Activated naive CD4-positive, alpha-beta T cell treated with anti-CD3 and anti-CD28 coated beads, Interleukin-2, amount 50 U/mL, for 24 hours (primary cell): Measurements from ENCODE around the gene UFL1.
"Not testable (repeated sequence)": the region's sequence is repeated elsewhere in the genome, so short reads cannot be mapped to it uniquely, and the experiment has no call there.

ENCODE experiments used
- H3K27ac Mint-ChIP-seq: one replicate; pipeline ENCODE4 v1.8.0; 2021; ENCODE audit warnings: mild to moderate bottlenecking, mixed read lengths
- H3K27me3 Mint-ChIP-seq: one replicate; pipeline ENCODE4 v1.8.0; 2021; ENCODE audit warnings: mixed read lengths
- H3K36me3 Mint-ChIP-seq: one replicate; pipeline ENCODE4 v1.8.0; 2021; ENCODE audit warnings: mixed read lengths
- H3K4me1 Mint-ChIP-seq: one replicate; pipeline ENCODE4 v1.8.0; 2021; ENCODE audit warnings: mixed read lengths
- H3K4me3 Mint-ChIP-seq: one replicate; pipeline ENCODE4 v1.8.0; 2021; ENCODE audit warnings: mild to moderate bottlenecking, mixed read lengths
- H3K9me3 Mint-ChIP-seq: one replicate; pipeline ENCODE4 v1.8.0; 2021; ENCODE audit warnings: mixed read lengths

Gene UFL1

GRCh38 chr6:96521644-96522464 is at the start of gene UFL1:
TSS of gene UFL1 (plus strand) at chr6:96521806. CDS start at chr6:96521874, 68 bp downstream.
- H3K9me3 Mint-ChIP-seq = no peaks in the 10 kb centered on the region
- peaks cover 37% of the 10 kb centered on the region for H3K4me1 Mint-ChIP-seq
- peak within 1 kb of the TSS; percentile 99 for H3K27ac Mint-ChIP-seq
- no peaks in the 10 kb centered on the region for H3K27me3 Mint-ChIP-seq
- peak within 1 kb of the TSS; percentile 99 for H3K4me3 Mint-ChIP-seq
- H3K36me3 Mint-ChIP-seq = peaks cover 7% of the 10 kb centered on the region

- H3K4me3 Mint-ChIP-seq, H3K36me3 Mint-ChIP-seq, H3K4me1 Mint-ChIP-seq, H3K27ac Mint-ChIP-seq, H3K27me3 Mint-ChIP-seq: not testable (repeated sequence)
- H3K9me3 Mint-ChIP-seq = peaks cover 11% of the 10 kb centered on the region
These were observed 49.3 kb upstream of the UFL1 start for GRCh38 chr6:96472291-96472690.

DNA sequence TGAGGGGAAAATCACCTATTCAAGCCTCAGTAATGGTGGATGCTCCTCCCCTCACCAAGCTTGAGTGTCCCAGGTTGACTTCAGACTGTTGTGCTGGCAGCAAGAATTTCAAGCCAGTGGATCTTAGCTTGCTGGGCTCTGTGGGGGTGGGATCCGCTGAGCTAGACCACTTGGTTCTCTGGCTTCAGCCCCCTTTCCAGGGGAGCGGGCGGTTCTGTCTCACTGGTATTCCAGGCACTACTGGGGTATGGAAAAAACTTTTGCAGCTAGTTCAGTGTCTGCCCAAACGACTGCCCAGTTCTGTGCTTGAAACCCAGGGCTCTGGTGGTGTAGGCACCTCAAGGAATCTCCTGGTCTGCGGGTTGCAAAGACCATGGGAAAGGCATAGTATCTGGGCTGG is 42.9 kb upstream of the UFL1 start:
- peaks cover 37% of the 10 kb centered on the region for H3K9me3 Mint-ChIP-seq
- H3K4me1 Mint-ChIP-seq = no peaks in the 10 kb centered on the region
- H3K4me3 Mint-ChIP-seq = no peak overlapping the region
- peaks cover 8% of the 10 kb centered on the region for H3K36me3 Mint-ChIP-seq
- H3K27ac Mint-ChIP-seq = no peak overlapping the region
- peaks cover 4% of the 10 kb centered on the region for H3K27me3 Mint-ChIP-seq

DNA sequence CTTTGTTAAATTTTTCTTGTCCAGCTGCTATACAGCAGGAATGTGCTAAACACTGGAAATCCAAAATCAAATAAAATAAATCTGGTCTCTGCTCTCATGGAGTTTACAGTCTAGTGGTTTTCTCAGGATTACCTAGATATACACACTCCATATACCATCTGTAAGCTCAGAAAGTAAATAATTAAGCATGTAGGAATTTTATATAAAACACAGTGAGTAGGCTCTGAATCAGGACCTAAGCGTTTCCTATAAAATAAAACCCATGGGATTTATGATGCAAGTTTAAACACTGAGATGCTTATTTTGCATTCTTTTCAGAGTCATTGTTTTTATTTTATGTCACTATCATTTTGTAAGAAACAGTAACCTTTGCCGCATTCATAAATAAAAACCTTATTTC is 29.7 kb upstream of the UFL1 start:
- H3K4me1 Mint-ChIP-seq = peaks cover under 1% of the 10 kb centered on the region
- H3K27ac Mint-ChIP-seq = no peak overlapping the region
- H3K27me3 Mint-ChIP-seq = no peaks in the 10 kb centered on the region
- no peak overlapping the region for H3K4me3 Mint-ChIP-seq
- H3K9me3 Mint-ChIP-seq = peaks cover 26% of the 10 kb centered on the region
- peaks cover 13% of the 10 kb centered on the region for H3K36me3 Mint-ChIP-seq

DNA sequence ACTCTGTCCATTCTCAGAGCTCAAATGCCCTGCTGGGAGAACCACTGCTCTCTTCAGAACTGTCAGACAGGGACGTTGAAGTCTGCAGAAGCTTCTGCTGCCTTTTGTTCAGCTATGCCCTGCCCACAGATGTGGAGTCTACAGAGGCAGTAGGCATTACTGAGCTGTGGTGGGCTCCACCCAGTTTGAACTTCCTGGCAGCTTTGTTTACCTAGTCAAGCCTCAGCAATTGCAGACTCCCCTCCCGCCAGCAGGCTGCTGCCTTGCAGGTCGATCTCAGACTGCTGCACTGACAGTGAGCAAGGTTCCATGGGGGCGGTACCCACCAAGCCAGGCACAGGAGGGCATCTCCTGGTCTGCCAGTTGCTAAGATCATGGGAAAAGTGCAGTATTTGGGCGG is 21.8 kb upstream of the UFL1 start:
- peaks cover 16% of the 10 kb centered on the region for H3K36me3 Mint-ChIP-seq
- no peak overlapping the region for H3K27ac Mint-ChIP-seq
- no peak overlapping the region for H3K4me3 Mint-ChIP-seq
- H3K27me3 Mint-ChIP-seq = no peaks in the 10 kb centered on the region
- peaks cover 28% of the 10 kb centered on the region for H3K9me3 Mint-ChIP-seq
- H3K4me1 Mint-ChIP-seq = peaks cover 32% of the 10 kb centered on the region

- Mint-ChIP-seq H3K9me3 (peaks cover 23% of the 10 kb centered on the region), H3K27me3 (no peaks in the 10 kb centered on the region), H3K36me3 (peaks cover 26% of the 10 kb centered on the region), H3K4me3 (no peak overlapping the region), H3K27ac (no peak overlapping the region), H3K4me1 (peaks cover 22% of the 10 kb centered on the region)
These were observed 18.7 kb upstream of the UFL1 start for GRCh38 chr6:96502915-96503314.

GRCh38 chr6:96505363-96505762 is 16.2 kb upstream of the UFL1 start:
- Mint-ChIP-seq H3K4me3 (no peak overlapping the region), H3K27me3 (no peaks in the 10 kb centered on the region), H3K36me3 (peaks cover 34% of the 10 kb centered on the region), H3K27ac (no peak overlapping the region), H3K4me1 (peaks cover 4% of the 10 kb centered on the region), H3K9me3 (peaks cover 23% of the 10 kb centered on the region)

DNA sequence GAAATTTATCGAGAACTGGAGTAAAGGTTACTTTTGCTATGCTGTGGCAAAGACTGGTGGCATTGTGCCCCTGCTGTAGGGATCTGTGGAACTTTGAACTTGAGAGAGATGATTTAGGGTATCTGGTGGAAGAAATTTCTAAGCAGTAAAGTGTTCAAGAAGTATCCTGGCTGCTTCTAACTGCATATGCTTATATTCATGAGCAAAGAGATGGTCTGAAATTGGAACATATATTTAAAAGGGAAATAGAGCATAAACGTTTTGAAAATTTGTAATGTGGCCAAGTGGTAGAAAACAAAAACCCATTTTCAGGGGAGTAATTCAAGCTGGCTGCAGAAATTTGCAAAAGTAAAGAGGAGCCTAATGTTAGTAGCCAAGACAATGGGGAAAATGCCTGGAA is 12.3 kb upstream of the UFL1 start:
- Mint-ChIP-seq H3K27me3 (no peaks in the 10 kb centered on the region), H3K4me1 (no peaks in the 10 kb centered on the region), H3K27ac (no peak overlapping the region), H3K4me3 (no peak overlapping the region), H3K36me3 (peaks cover 36% of the 10 kb centered on the region), H3K9me3 (peaks cover 8% of the 10 kb centered on the region)

DNA sequence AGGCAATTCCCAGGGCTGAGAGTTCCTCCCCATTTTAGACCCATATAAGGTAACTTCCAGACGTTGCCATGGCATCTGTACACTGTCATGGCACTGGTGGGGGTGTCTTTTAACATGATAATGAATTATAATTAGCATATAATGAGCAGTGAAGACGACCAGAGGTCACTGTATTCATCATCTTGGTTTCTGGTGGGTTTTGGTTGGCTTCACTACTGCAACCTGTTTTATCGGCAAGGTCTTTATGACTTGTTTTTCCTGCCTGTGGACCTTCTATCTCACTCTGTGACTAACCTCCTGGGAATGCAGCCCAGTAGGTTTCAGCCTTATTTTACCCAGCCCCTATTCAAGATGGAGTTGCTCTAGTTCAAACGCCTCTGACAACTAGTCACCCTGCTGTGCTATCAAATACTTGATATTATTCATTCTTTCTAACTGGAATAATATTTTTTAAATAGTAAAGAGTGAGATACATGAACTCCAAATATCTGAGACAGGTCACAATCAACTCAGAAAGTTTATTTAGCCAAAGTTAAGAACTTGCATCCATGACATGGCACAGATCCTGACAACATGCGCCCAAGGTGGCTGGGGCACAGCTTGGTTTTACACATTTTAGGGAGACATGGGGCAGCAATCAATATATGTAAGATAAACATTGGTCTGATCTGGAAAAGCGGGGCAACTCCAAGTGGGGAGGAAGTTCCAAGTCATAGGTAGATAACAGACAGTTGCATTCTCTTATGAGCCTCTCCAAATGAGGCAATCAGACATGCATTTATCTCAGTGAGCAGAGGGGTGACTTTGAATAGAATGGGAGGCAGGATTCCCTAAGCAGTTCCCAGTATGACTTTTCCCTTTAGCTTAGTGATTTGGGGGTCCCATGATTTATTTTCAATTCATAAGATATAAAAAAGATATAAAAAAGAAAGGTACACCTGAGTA is 1.2 kb upstream of the UFL1 start:
- H3K4me1 Mint-ChIP-seq = peaks cover 28% of the 10 kb centered on the region
- peak overlapping the region; percentile 65 for H3K27ac Mint-ChIP-seq
- peaks cover 2% of the 10 kb centered on the region for H3K36me3 Mint-ChIP-seq
- no peaks in the 10 kb centered on the region for H3K9me3 Mint-ChIP-seq
- peak overlapping the region; percentile 99 for H3K4me3 Mint-ChIP-seq
- H3K27me3 Mint-ChIP-seq = no peaks in the 10 kb centered on the region

- Mint-ChIP-seq H3K9me3 (no peaks in the 10 kb centered on the region), H3K27ac (peak overlapping the region; percentile 99), H3K27me3 (no peaks in the 10 kb centered on the region), H3K4me3 (peak overlapping the region; percentile 99), H3K36me3 (peaks cover 6% of the 10 kb centered on the region), H3K4me1 (peaks cover 31% of the 10 kb centered on the region)
These were observed 331 bp upstream of the UFL1 start for GRCh38 chr6:96521306-96521643.

- no peaks in the 10 kb centered on the region for H3K9me3 Mint-ChIP-seq
- no peaks in the 10 kb centered on the region for H3K27me3 Mint-ChIP-seq
- H3K4me1 Mint-ChIP-seq = peaks cover 41% of the 10 kb centered on the region
- peak overlapping the region; percentile 99 for H3K27ac Mint-ChIP-seq
- H3K4me3 Mint-ChIP-seq = peak overlapping the region; percentile 99
- peaks cover 11% of the 10 kb centered on the region for H3K36me3 Mint-ChIP-seq
These were observed 931 bp downstream of the UFL1 start for GRCh38 chr6:96522465-96523009.

GRCh38 chr6:96528193-96528592 is 6.6 kb downstream of the UFL1 start:
- Mint-ChIP-seq H3K4me3 (no peak overlapping the region), H3K27ac (no peak overlapping the region), H3K27me3 (no peaks in the 10 kb centered on the region), H3K9me3 (no peaks in the 10 kb centered on the region), H3K4me1 (peaks cover 44% of the 10 kb centered on the region), H3K36me3 (peaks cover 24% of the 10 kb centered on the region)

DNA sequence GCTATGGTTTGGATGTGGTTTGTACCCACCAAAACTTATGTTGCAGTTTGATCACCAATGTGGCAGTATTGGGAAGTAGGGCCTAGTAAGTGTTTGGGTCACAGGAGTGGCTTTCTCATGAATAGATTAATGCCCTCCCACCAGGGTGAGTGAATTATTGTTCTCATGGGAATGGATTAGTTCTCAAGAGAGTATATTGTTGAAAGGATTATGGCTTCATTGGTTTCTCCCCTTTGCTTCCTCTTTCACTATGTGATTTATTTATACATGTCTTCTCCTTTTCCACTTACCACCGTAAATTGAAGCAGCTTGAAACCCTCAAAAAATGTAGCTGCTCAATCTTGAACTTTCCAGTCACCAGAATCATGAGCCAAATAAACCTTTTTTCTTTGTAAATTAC is 10.8 kb downstream of the UFL1 start:
- Mint-ChIP-seq H3K27me3 (no peaks in the 10 kb centered on the region), H3K4me3 (no peak overlapping the region), H3K27ac (peak overlapping the region; percentile 48), H3K9me3 (no peaks in the 10 kb centered on the region), H3K36me3 (peaks cover 14% of the 10 kb centered on the region), H3K4me1 (peaks cover 34% of the 10 kb centered on the region)

DNA sequence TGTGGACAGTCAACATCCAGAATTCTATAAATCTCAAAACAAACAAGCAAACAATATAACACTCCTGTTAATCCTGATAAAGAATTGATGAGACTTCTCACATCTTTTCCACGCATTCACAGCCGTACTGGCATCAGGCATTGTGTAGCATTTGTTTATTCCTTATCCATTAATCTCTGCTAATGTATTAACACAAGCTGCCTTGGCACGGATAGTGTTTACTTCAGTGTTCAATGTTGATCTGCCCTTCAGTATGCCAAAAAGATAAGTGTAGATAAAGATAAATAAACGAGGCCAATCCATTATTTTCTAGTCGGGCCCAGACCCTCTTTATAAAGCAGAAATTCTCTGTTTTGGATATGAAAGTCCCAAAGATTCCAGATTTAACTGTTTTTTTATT is 16.1 kb downstream of the UFL1 start:
- Mint-ChIP-seq H3K36me3 (peaks cover 7% of the 10 kb centered on the region), H3K4me1 (peaks cover 8% of the 10 kb centered on the region), H3K27me3 (no peaks in the 10 kb centered on the region), H3K27ac (no peak overlapping the region), H3K9me3 (no peaks in the 10 kb centered on the region), H3K4me3 (no peak overlapping the region)

GRCh38 chr6:96542702-96543101 is 21.1 kb downstream of the UFL1 start:
- H3K4me1 Mint-ChIP-seq = no peaks in the 10 kb centered on the region
- H3K4me3 Mint-ChIP-seq = no peak overlapping the region
- no peaks in the 10 kb centered on the region for H3K27me3 Mint-ChIP-seq
- H3K36me3 Mint-ChIP-seq = peaks cover 24% of the 10 kb centered on the region
- no peak overlapping the region for H3K27ac Mint-ChIP-seq
- no peaks in the 10 kb centered on the region for H3K9me3 Mint-ChIP-seq

- no peak overlapping the region for H3K4me3 Mint-ChIP-seq
- H3K9me3 Mint-ChIP-seq = no peaks in the 10 kb centered on the region
- peaks cover 28% of the 10 kb centered on the region for H3K36me3 Mint-ChIP-seq
- H3K27me3 Mint-ChIP-seq = no peaks in the 10 kb centered on the region
- no peaks in the 10 kb centered on the region for H3K4me1 Mint-ChIP-seq
- H3K27ac Mint-ChIP-seq = no peak overlapping the region
These were observed 24.3 kb downstream of the UFL1 start for GRCh38 chr6:96545882-96546281.
